ENCODE measurements around the gene CFLAR. TPM values are rescaled to one million over a fixed set of nuclear protein-coding genes. Genes with fewer than 3 reads are reported as not detected.

CFLAR gene
- total RNA-seq, 1 experiment from 2014 or later = 35.6 TPM

DNA sequence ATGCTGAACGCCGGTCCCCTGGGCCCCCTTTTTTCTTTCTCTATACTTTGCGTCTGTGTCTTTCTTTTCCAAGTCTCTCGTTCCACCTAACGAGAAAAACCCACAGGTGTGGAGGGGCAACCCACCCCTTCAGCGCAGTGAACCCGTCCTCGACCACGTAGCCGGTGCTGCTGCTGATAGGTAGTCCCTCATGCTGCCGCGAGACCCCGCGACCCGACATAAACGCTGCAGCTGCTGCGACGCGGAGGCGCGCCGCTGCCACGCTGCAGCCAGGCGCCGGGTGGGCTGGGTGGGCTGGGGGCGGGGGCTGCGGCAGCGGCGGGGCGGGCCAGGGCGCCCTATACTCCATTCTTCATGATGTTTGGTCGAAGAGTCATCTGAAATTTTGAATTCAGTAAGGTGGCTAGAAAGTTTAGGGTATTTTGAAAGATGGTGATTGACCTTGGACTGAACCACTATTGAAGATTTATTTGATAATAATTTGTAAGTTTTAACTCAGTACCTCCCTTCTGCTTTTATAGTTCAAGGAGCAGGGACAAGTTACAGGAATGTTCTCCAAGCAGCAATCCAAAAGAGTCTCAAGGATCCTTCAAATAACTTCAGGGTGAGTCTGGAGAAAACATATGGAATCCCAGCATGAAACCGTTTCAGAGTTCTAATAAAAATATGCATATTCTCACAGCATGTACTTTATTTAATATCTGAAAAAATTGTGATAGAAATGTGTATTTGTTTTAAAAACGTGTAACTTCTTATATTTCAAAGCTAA lies 24.1 kb downstream of the CFLAR start:
- no peak for DNase-seq (ENCODE audit: low read depth, low spot score)
- Histone ChIP-seq H3K9me2 (ENCODE audit: insufficient read depth) (no peaks in the 10 kb centered on the region), H4K20me1 (ENCODE audit: insufficient read depth) (no peaks in the 10 kb centered on the region), H3K9ac (ENCODE audit: low read length) (no peak overlapping the region), H2AFZ (ENCODE audit: low read depth, low read length, poor library complexity, severe bottlenecking) (no peak overlapping the region), H3K79me2 (ENCODE audit: insufficient read depth, low read length) (no peaks in the 10 kb centered on the region), H3K27me3 (ENCODE audit: insufficient read depth, low read length) (no peaks in the 10 kb centered on the region), H3K27ac (ENCODE audit: low read depth, low read length) (no peak overlapping the region), H3K36me3 (ENCODE audit: control insufficient read depth in 1 of 2, insufficient read depth in 2 of 2, low read length in 2 of 2) (peaks cover 0 to 33% of the 10 kb centered on the region in 2 experiments; a peak in 2 of 4 replicates), H3K4me1 (ENCODE audit: control insufficient read depth in 1 of 2, insufficient read depth in 2 of 2, low read length in 2 of 2) (peaks cover 0 to 20% of the 10 kb centered on the region in 2 experiments; a peak in 1 of 4 replicates), H3K4me3 (replicated peaks in 1 of 2; ENCODE audit: low read depth in 1 of 2, low read length in 2 of 2) (no peak overlapping the region), H3K4me2 (ENCODE audit: low read length) (no peak overlapping the region), H3K9me3 (ENCODE audit: control insufficient read depth in 1 of 2, insufficient read depth in 1 of 2, low read depth in 1 of 2, low read length in 2 of 2) (no peaks in the 10 kb centered on the region)
- POLR2A ChIA-PET = no interaction called here
- BruUV-seq (replicated peaks) = no TSS peak
- CTCF ChIA-PET = no interaction called here
- no peak for ATAC-seq
- TF ChIP-seq ZNF274 (IDR thresholded peaks at IDR 0.05; ENCODE audit: low read depth, low read length) (no peak), YY1 (IDR thresholded peaks at IDR 0.05; ENCODE audit: extremely low read depth, insufficient replicate concordance, low read depth, low read length) (no peak), ELF1 (IDR thresholded peaks at IDR 0.05; ENCODE audit: borderline replicate concordance, low read depth) (no peak), SP1 (IDR thresholded peaks at IDR 0.05; ENCODE audit: low read depth) (no peak), TCF7L2 (IDR thresholded peaks at IDR 0.05; ENCODE audit: borderline replicate concordance, extremely low read depth, insufficient read depth, insufficient read length) (no peak), CEBPB (IDR thresholded peaks at IDR 0.05; ENCODE audit: low read depth) (no peak), FOSL1 (IDR thresholded peaks at IDR 0.05; ENCODE audit: low read depth) (no peak)
- TF ChIP-seq, protein P1, sequence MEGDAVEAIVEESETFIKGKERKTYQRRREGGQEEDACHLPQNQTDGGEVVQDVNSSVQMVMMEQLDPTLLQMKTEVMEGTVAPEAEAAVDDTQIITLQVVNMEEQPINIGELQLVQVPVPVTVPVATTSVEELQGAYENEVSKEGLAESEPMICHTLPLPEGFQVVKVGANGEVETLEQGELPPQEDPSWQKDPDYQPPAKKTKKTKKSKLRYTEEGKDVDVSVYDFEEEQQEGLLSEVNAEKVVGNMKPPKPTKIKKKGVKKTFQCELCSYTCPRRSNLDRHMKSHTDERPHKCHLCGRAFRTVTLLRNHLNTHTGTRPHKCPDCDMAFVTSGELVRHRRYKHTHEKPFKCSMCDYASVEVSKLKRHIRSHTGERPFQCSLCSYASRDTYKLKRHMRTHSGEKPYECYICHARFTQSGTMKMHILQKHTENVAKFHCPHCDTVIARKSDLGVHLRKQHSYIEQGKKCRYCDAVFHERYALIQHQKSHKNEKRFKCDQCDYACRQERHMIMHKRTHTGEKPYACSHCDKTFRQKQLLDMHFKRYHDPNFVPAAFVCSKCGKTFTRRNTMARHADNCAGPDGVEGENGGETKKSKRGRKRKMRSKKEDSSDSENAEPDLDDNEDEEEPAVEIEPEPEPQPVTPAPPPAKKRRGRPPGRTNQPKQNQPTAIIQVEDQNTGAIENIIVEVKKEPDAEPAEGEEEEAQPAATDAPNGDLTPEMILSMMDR (IDR thresholded peaks at IDR 0.05 in 2 of 3, conservative IDR thresholded peaks at IDR 0.05 in 1 of 3; ENCODE audit: borderline replicate concordance in 1 of 3, insufficient read depth in 1 of 3, low read depth in 2 of 3, low read length in 2 of 3) = no peak
- intact Hi-C loops (cut with micrococcal nuclease) = no loop called here
- RAD21 ChIA-PET (ENCODE audit: low non-redundant PET in 1 of 2, low total read pairs in 2 of 2, uncharacterized antibody in 2 of 2, unreplicated experiment in 2 of 2) = no interaction called here

Data from HCT116 (cell line).